ENCODE measurements around the gene PGAM2.

DNA sequence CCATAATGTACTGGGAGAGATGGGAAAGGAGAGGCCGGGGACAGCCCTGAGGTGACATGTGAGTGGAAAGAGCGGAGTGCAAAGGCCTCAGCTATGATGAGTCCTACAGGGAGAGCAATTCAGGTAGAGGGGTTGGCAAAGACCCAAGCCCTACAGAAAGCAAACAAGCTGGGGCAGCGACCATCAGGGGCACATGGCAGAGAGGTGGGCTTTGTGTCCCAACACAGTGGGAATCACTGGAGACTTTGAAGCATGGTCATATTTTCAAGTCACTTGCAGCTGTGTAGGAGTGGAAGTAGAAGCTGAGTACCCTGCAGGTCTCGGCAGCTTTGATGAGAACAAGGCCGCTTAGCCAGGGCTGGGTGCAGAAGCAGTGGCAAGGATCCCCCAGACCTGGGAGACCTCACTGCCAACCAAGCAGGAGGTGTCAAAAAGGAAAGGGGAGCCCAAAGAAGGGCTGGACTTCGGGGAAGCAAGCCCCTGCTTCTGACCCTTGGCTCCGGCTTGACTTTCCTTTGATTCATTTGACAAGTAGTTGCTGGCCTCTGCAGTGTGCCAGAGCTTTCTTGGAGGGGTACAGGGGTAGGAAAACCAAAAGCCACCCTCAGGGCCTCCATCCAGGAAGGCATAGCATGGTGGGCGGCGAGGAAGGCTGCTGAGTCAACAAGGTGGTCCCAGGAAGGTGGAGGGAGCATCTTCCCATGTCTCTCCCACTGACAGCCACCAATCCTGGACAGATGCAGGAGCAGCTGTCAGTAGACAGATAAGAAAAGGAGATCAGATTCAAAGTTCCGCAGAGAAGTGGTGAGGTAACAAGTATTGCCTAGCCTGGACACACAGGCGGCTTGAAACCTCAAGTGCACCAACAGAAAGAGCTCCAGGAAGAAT is 1.9 kb upstream of the PGAM2 start:
- TF ChIP-seq, protein P1, sequence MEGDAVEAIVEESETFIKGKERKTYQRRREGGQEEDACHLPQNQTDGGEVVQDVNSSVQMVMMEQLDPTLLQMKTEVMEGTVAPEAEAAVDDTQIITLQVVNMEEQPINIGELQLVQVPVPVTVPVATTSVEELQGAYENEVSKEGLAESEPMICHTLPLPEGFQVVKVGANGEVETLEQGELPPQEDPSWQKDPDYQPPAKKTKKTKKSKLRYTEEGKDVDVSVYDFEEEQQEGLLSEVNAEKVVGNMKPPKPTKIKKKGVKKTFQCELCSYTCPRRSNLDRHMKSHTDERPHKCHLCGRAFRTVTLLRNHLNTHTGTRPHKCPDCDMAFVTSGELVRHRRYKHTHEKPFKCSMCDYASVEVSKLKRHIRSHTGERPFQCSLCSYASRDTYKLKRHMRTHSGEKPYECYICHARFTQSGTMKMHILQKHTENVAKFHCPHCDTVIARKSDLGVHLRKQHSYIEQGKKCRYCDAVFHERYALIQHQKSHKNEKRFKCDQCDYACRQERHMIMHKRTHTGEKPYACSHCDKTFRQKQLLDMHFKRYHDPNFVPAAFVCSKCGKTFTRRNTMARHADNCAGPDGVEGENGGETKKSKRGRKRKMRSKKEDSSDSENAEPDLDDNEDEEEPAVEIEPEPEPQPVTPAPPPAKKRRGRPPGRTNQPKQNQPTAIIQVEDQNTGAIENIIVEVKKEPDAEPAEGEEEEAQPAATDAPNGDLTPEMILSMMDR (conservative IDR thresholded peaks at IDR 0.05): no peak
- no peak for TF ChIP-seq EZH2 (IDR thresholded peaks at IDR 0.05; ENCODE audit: low read depth)
